GM21528 (cell line): Measurements from ENCODE around the gene BFSP2.
"Not testable (repeated sequence)": the region's sequence is repeated elsewhere in the genome, so short reads cannot be mapped to it uniquely, and the experiment has no call there.

Experiments
- ATAC-seq: cut with Tn5 transposase; IDR thresholded peaks from one replicate; pipeline ENCODE4 v1.9.1; 2021; ENCODE audit warnings: mild to moderate bottlenecking, moderate library complexity; ENCODE audit not compliant: unreplicated experiment, low FRiP score

Gene BFSP2

GRCh38 chr3:133475245-133476010 lies 75.6 kb downstream of the BFSP2 start:
- peak; percentile 86 for ATAC-seq

- no peak for ATAC-seq
Measured at GRCh38 chr3:133476971-133477375, 77.1 kb downstream of the BFSP2 start.

- ATAC-seq = no peak
Measured at GRCh38 chr3:133477487-133477886, 77.6 kb downstream of the BFSP2 start.

- no peak for ATAC-seq
Measured at GRCh38 chr3:133478624-133479023, 78.8 kb downstream of the BFSP2 start.

- ATAC-seq = no peak
Measured at GRCh38 chr3:133479401-133479800, 79.5 kb downstream of the BFSP2 start.

- peak; percentile 32 for ATAC-seq
Measured at GRCh38 chr3:133479895-133480669, 80.2 kb downstream of the BFSP2 start.

- not testable (repeated sequence) for ATAC-seq
Measured at GRCh38 chr3:133482474-133482873, 82.6 kb downstream of the BFSP2 start.

- ATAC-seq = no peak
Measured at GRCh38 chr3:133486658-133487057, 86.8 kb downstream of the BFSP2 start.

- ATAC-seq = no peak
Measured at GRCh38 chr3:133487204-133487603, 87.3 kb downstream of the BFSP2 start.

GRCh38 chr3:133487920-133488540 lies 88.2 kb downstream of the BFSP2 start:
- ATAC-seq = no peak

- no peak for ATAC-seq
Measured at GRCh38 chr3:133488785-133489367, 89.0 kb downstream of the BFSP2 start.

- ATAC-seq = no peak
Measured at GRCh38 chr3:133489466-133490085, 89.7 kb downstream of the BFSP2 start.

GRCh38 chr3:133490468-133491351 lies 90.9 kb downstream of the BFSP2 start:
- peak; percentile 87 for ATAC-seq

GRCh38 chr3:133491481-133492059 lies 91.7 kb downstream of the BFSP2 start:
- peak; percentile 3 for ATAC-seq

- no peak for ATAC-seq
Measured at GRCh38 chr3:133492159-133492741, 92.4 kb downstream of the BFSP2 start.

- ATAC-seq = no peak
Measured at GRCh38 chr3:133494469-133494868, 94.6 kb downstream of the BFSP2 start.

GRCh38 chr3:133502542-133502941 lies 102.7 kb downstream of the BFSP2 start:
- ATAC-seq = not testable (repeated sequence)

GRCh38 chr3:133503409-133503808 lies 103.6 kb downstream of the BFSP2 start:
- ATAC-seq = no peak

GRCh38 chr3:133504736-133505135 lies 104.9 kb downstream of the BFSP2 start:
- ATAC-seq = no peak
